Measurements from ENCODE around the gene CACNG7.

The CACNG7 gene

DNA sequence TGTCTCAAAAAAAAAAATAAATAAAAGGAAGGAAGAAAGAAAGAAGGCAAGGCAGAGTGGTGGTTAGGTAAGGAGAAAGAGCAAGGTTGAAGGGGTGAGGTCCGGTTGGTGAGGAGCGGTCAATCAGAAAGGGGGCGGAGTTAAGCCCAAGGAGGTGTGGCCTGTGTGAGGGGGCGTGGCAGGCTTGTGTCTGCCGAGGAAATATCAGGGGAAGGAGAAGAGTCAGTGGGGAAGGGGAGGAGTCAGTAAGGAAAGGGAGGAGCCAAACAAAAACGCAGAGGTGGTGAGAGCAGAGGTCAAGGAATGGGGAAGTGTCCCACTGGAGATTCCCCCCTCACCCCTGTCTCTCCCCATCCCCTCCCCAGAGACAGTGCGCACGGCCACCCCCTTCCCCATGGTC is 5.9 kb downstream of the CACNG7 start (continued):
- TF ChIP-seq, protein P1, sequence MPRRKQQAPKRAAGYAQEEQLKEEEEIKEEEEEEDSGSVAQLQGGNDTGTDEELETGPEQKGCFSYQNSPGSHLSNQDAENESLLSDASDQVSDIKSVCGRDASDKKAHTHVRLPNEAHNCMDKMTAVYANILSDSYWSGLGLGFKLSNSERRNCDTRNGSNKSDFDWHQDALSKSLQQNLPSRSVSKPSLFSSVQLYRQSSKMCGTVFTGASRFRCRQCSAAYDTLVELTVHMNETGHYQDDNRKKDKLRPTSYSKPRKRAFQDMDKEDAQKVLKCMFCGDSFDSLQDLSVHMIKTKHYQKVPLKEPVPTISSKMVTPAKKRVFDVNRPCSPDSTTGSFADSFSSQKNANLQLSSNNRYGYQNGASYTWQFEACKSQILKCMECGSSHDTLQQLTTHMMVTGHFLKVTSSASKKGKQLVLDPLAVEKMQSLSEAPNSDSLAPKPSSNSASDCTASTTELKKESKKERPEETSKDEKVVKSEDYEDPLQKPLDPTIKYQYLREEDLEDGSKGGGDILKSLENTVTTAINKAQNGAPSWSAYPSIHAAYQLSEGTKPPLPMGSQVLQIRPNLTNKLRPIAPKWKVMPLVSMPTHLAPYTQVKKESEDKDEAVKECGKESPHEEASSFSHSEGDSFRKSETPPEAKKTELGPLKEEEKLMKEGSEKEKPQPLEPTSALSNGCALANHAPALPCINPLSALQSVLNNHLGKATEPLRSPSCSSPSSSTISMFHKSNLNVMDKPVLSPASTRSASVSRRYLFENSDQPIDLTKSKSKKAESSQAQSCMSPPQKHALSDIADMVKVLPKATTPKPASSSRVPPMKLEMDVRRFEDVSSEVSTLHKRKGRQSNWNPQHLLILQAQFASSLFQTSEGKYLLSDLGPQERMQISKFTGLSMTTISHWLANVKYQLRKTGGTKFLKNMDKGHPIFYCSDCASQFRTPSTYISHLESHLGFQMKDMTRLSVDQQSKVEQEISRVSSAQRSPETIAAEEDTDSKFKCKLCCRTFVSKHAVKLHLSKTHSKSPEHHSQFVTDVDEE (CRISPR knock-in tag; IDR thresholded peaks at IDR 0.05), result no peak
- TF ChIP-seq ESRRG (CRISPR knock-in tag; IDR thresholded peaks at IDR 0.05), result no peak
- no peak for TF ChIP-seq ZFP30 (CRISPR knock-in tag; IDR thresholded peaks at IDR 0.05)
- no peak for TF ChIP-seq ZC3H10 (CRISPR knock-in tag; IDR thresholded peaks at IDR 0.05)
- TF ChIP-seq TCF4 (CRISPR knock-in tag; IDR thresholded peaks at IDR 0.05; ENCODE audit: borderline replicate concordance), result no peak
- no peak for TF ChIP-seq SNAI2 (CRISPR knock-in tag; IDR thresholded peaks at IDR 0.05)
- no peak for TF ChIP-seq ARNTL (CRISPR knock-in tag; IDR thresholded peaks at IDR 0.05; ENCODE audit: borderline replicate concordance, low read depth)
- no peak for TF ChIP-seq ISL1 (CRISPR knock-in tag; IDR thresholded peaks at IDR 0.05)

DNA sequence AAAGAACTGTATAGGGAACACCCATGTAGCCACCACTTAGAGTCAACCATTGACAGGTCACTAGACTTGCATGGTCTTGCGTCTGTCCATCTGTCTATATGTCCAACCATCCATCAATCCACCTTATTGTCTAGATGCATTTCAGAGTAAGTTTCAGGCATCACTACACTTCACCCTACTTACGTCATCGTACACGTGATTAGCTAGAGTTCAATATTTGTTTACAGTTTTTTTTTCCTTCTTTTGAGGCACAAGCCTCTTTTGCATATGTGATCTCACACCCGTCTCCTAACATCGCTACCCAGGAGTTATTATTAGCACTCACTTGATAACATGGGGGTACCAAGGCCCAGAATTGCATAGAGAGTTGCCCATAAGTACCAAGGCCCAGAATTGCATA is 6.9 kb downstream of the CACNG7 start:
- TF ChIP-seq BACH2 (CRISPR knock-in tag; IDR thresholded peaks at IDR 0.05; ENCODE audit: borderline replicate concordance), result no peak
- no peak for TF ChIP-seq ISL1 (CRISPR knock-in tag; IDR thresholded peaks at IDR 0.05)
- TF ChIP-seq GLIS3 (CRISPR knock-in tag; IDR thresholded peaks at IDR 0.05), result no peak
- no peak for TF ChIP-seq OSR1 (CRISPR knock-in tag; IDR thresholded peaks at IDR 0.05)
- TF ChIP-seq PPARA (CRISPR knock-in tag; IDR thresholded peaks at IDR 0.05; ENCODE audit: borderline replicate concordance), result no peak
- no peak for TF ChIP-seq ZFP30 (CRISPR knock-in tag; IDR thresholded peaks at IDR 0.05)
- no peak for TF ChIP-seq ZFP3 (CRISPR knock-in tag; IDR thresholded peaks at IDR 0.05)
- TF ChIP-seq, protein P2, sequence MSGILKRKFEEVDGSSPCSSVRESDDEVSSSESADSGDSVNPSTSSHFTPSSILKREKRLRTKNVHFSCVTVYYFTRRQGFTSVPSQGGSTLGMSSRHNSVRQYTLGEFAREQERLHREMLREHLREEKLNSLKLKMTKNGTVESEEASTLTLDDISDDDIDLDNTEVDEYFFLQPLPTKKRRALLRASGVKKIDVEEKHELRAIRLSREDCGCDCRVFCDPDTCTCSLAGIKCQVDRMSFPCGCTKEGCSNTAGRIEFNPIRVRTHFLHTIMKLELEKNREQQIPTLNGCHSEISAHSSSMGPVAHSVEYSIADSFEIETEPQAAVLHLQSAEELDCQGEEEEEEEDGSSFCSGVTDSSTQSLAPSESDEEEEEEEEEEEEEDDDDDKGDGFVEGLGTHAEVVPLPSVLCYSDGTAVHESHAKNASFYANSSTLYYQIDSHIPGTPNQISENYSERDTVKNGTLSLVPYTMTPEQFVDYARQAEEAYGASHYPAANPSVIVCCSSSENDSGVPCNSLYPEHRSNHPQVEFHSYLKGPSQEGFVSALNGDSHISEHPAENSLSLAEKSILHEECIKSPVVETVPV (CRISPR knock-in tag; IDR thresholded peaks at IDR 0.05), result no peak
- TF ChIP-seq ZC3H10 (CRISPR knock-in tag; IDR thresholded peaks at IDR 0.05), result no peak
- no peak for TF ChIP-seq CSDC2 (CRISPR knock-in tag; IDR thresholded peaks at IDR 0.05)
- TF ChIP-seq, protein P1 (CRISPR knock-in tag; IDR thresholded peaks at IDR 0.05), result no peak
- TF ChIP-seq, protein P3, sequence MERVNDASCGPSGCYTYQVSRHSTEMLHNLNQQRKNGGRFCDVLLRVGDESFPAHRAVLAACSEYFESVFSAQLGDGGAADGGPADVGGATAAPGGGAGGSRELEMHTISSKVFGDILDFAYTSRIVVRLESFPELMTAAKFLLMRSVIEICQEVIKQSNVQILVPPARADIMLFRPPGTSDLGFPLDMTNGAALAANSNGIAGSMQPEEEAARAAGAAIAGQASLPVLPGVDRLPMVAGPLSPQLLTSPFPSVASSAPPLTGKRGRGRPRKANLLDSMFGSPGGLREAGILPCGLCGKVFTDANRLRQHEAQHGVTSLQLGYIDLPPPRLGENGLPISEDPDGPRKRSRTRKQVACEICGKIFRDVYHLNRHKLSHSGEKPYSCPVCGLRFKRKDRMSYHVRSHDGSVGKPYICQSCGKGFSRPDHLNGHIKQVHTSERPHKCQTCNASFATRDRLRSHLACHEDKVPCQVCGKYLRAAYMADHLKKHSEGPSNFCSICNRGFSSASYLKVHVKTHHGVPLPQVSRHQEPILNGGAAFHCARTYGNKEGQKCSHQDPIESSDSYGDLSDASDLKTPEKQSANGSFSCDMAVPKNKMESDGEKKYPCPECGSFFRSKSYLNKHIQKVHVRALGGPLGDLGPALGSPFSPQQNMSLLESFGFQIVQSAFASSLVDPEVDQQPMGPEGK (CRISPR knock-in tag; IDR thresholded peaks at IDR 0.05; ENCODE audit: borderline replicate concordance), result no peak
- TF ChIP-seq TCF4 (CRISPR knock-in tag; IDR thresholded peaks at IDR 0.05; ENCODE audit: borderline replicate concordance), result no peak
- TF ChIP-seq, protein P4, sequence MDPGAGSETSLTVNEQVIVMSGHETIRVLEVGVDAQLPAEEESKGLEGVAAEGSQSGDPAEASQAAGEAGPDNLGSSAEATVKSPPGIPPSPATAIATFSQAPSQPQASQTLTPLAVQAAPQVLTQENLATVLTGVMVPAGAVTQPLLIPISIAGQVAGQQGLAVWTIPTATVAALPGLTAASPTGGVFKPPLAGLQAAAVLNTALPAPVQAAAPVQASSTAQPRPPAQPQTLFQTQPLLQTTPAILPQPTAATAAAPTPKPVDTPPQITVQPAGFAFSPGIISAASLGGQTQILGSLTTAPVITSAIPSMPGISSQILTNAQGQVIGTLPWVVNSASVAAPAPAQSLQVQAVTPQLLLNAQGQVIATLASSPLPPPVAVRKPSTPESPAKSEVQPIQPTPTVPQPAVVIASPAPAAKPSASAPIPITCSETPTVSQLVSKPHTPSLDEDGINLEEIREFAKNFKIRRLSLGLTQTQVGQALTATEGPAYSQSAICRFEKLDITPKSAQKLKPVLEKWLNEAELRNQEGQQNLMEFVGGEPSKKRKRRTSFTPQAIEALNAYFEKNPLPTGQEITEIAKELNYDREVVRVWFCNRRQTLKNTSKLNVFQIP (CRISPR knock-in tag; IDR thresholded peaks at IDR 0.05; ENCODE audit: borderline replicate concordance, low read depth), result no peak
- TF ChIP-seq ESRRG (CRISPR knock-in tag; IDR thresholded peaks at IDR 0.05), result no peak
- no peak for TF ChIP-seq ZNF8 (CRISPR knock-in tag; IDR thresholded peaks at IDR 0.05)
- no peak for TF ChIP-seq ZNF70 (CRISPR knock-in tag; IDR thresholded peaks at IDR 0.05)
- no peak for TF ChIP-seq ZNF565 (CRISPR knock-in tag; conservative IDR thresholded peaks at IDR 0.05; ENCODE audit: low read depth)
- TF ChIP-seq RARB (CRISPR knock-in tag; IDR thresholded peaks at IDR 0.05), result no peak
- no peak for TF ChIP-seq SNAI2 (CRISPR knock-in tag; IDR thresholded peaks at IDR 0.05)
- ATAC-seq, result no peak
